IMR-90 (cell line): ENCODE measurements around the gene AHDC1. TPM values are rescaled to one million over a fixed set of nuclear protein-coding genes. Genes with fewer than 3 reads are reported as not detected.

ENCODE experiments used
- ATAC-seq: fragments of 200-7000 bp; cut with Tn5 transposase; 2 replicates; pipeline ENCODE4 v1.9.1; 2020; ENCODE audit warnings: low read depth, mild to moderate bottlenecking, moderate library complexity
- BruUV-seq: library from RNA; stranded (reverse); fragments of 400-500 nt; replicated peaks from 2 replicates; lab custom pipeline; 2021; lab: Mats Ljungman, UMichigan
- CTCF ChIA-PET: fragments of 300-600 bp; formaldehyde crosslinking; extraction: SDS; loops from one replicate; lab custom pipeline; 2021; ENCODE audit warnings: antibody characterized with exemption; lab: Yijun Ruan, JAX
- POLR2A ChIA-PET: fragments of 300-600 bp; sonication (Branson Sonifier 250); formaldehyde crosslinking; loops from one replicate; lab custom pipeline; 2022; ENCODE audit warnings: antibody characterized with exemption; ENCODE audit not compliant: unreplicated experiment; lab: Charles Lee
- DNase-seq: peaks from one replicate; pipeline ENCODE4 v3.0.0; 2013
- H2AFZ ChIP-seq: replicated peaks from 2 replicates; pipeline ENCODE3; 2013; ENCODE audit warnings: low read length, mild to moderate bottlenecking; ENCODE audit not compliant: poor library complexity
- H2AK5ac ChIP-seq: 2 replicates; pipeline ENCODE4 v1.6.1; 2013; ENCODE audit warnings: low read depth, low read length, inconsistent platforms
- H2AK9ac ChIP-seq: replicated peaks from 2 replicates; pipeline ENCODE3; 2013; ENCODE audit warnings: mild to moderate bottlenecking, low read depth, low read length, moderate library complexity; ENCODE audit not compliant: poor library complexity
- H2BK120ac ChIP-seq: 2 replicates; pipeline ENCODE4 v1.6.1; 2013; ENCODE audit warnings: low read depth, low read length, inconsistent platforms
- H2BK15ac ChIP-seq: 3 replicates; pipeline ENCODE4 v1.6.1; 2013; ENCODE audit warnings: low read depth, low read length, inconsistent platforms
- H2BK20ac ChIP-seq: 2 replicates; pipeline ENCODE4 v1.6.1; 2013; ENCODE audit warnings: low read depth, mild to moderate bottlenecking, inconsistent platforms, low read length, moderate library complexity
- H2BK5ac ChIP-seq: 2 replicates; pipeline ENCODE4 v1.6.1; 2013; ENCODE audit warnings: mild to moderate bottlenecking, low read depth, low read length, inconsistent platforms; ENCODE audit not compliant: poor library complexity, severe bottlenecking
- H3K14ac ChIP-seq: replicated peaks from 2 replicates; pipeline ENCODE4 v1.6.1; 2013; ENCODE audit warnings: low read depth, low read length, inconsistent platforms
- H3K18ac ChIP-seq: 2 replicates; pipeline ENCODE4 v1.6.1; 2013; ENCODE audit warnings: low read depth, low read length, control low read depth
- H3K23ac ChIP-seq: 2 replicates; pipeline ENCODE4 v1.6.1; 2013; ENCODE audit warnings: low read depth, low read length, inconsistent platforms
- H3K27ac ChIP-seq: 2 replicates; pipeline ENCODE4 v1.5.1; 2013; ENCODE audit warnings: mild to moderate bottlenecking, control low read depth, low read length; ENCODE audit not compliant: insufficient read depth
- H3K27me3 ChIP-seq: 2 replicates; pipeline ENCODE4 v1.6.1; 2013; ENCODE audit warnings: low read length; ENCODE audit not compliant: control insufficient read depth, insufficient read depth
- H3K36me3 ChIP-seq: 2 replicates; pipeline ENCODE4 v1.6.1; 2013; ENCODE audit warnings: low read length, mixed read lengths; ENCODE audit not compliant: control insufficient read depth, insufficient read depth
- H3K4ac ChIP-seq: 2 replicates; pipeline ENCODE4 v1.6.1; 2013; ENCODE audit warnings: low read depth, low read length, inconsistent platforms
- H3K4me1 ChIP-seq: 2 replicates; pipeline ENCODE4 v1.6.1; 2013; ENCODE audit warnings: low read length, mixed read lengths; ENCODE audit not compliant: control insufficient read depth, insufficient read depth
- H3K4me2 ChIP-seq: 2 replicates; pipeline ENCODE4 v1.6.1; 2013; ENCODE audit warnings: low read depth, mild to moderate bottlenecking, control low read depth, low read length, moderate library complexity
- H3K4me3 ChIP-seq: 2 replicates; pipeline ENCODE4 v1.5.1; 2013; ENCODE audit warnings: low read depth, mild to moderate bottlenecking, control low read depth, low read length, moderate library complexity; ENCODE audit not compliant: insufficient read depth
- H3K56ac ChIP-seq: 2 replicates; pipeline ENCODE4 v1.6.1; 2013; ENCODE audit warnings: low read length, inconsistent platforms; ENCODE audit not compliant: insufficient read depth; ENCODE audit errors: extremely low read depth
- H3K79me1 ChIP-seq, 2 experiments: 2 replicates each; pipeline ENCODE4 v1.6.1; 2013; ENCODE audit warnings: low read length in 2 of 2, inconsistent platforms in 1 of 2, low read depth in 1 of 2
- H3K9ac ChIP-seq: 2 replicates; pipeline ENCODE4 v1.6.1; 2013; ENCODE audit warnings: low read depth, low read length, control low read depth
- H3K9me1 ChIP-seq: 2 replicates; pipeline ENCODE4 v1.6.1; 2013; ENCODE audit warnings: low read length, inconsistent platforms; ENCODE audit not compliant: insufficient read depth
- H3K9me3 ChIP-seq: 2 replicates; pipeline ENCODE4 v1.6.1; 2013; ENCODE audit warnings: low read length; ENCODE audit not compliant: control insufficient read depth, insufficient read depth
- H4K20me1 ChIP-seq: 2 replicates; pipeline ENCODE4 v1.6.1; 2013; ENCODE audit warnings: low read length, inconsistent platforms; ENCODE audit not compliant: insufficient read depth
- H4K5ac ChIP-seq: 2 replicates; pipeline ENCODE4 v1.6.1; 2013; ENCODE audit warnings: mild to moderate bottlenecking, low read depth, low read length, control low read depth
- H4K8ac ChIP-seq, 2 experiments: 2 replicates each; pipeline ENCODE4 v1.6.1; 2013; ENCODE audit warnings: low read depth in 2 of 2, low read length in 2 of 2, control low read depth in 1 of 2, inconsistent platforms in 1 of 2
- H4K91ac ChIP-seq: 2 replicates; pipeline ENCODE4 v1.6.1; 2013; ENCODE audit warnings: low read depth, low read length, inconsistent platforms; ENCODE audit not compliant: insufficient read depth
- BHLHE40 ChIP-seq: fragments of 150-350 bp; IDR thresholded peaks from 2 replicates; pipeline ENCODE4 v1.6.1; 2016; ENCODE audit warnings: mild to moderate bottlenecking, low read depth, low read length
- CEBPB ChIP-seq: IDR thresholded peaks from 2 replicates; pipeline ENCODE4 v1.6.1; 2012; ENCODE audit warnings: low read depth, low read length, improper control_type of control experiment
- CHD1 ChIP-seq: IDR thresholded peaks from 2 replicates; pipeline ENCODE4 v1.6.1; 2012; ENCODE audit warnings: low read depth, low read length, improper control_type of control experiment
- CTCF ChIP-seq: conservative IDR thresholded peaks from 2 replicates; pipeline ENCODE4 v1.5.1; 2012; ENCODE audit warnings: mild to moderate bottlenecking, low read depth, low read length, improper control_type of control experiment
- ELK1 ChIP-seq: fragments of 150-350 bp; IDR thresholded peaks from 2 replicates; pipeline ENCODE4 v1.6.1; 2016; ENCODE audit warnings: low read depth, mild to moderate bottlenecking, low read length, moderate library complexity, borderline replicate concordance
- FOS ChIP-seq: fragments of 150-350 bp; IDR thresholded peaks from 2 replicates; pipeline ENCODE4 v1.6.1; 2016; ENCODE audit warnings: low read depth, low read length
- MAFK ChIP-seq: IDR thresholded peaks from 2 replicates; pipeline ENCODE4 v1.6.1; 2012; ENCODE audit warnings: low read depth, low read length, improper control_type of control experiment
- MAZ ChIP-seq: IDR thresholded peaks from 2 replicates; pipeline ENCODE4 v1.6.1; 2012; ENCODE audit warnings: low read depth, mild to moderate bottlenecking, low read length, improper control_type of control experiment, moderate library complexity, borderline replicate concordance
- MXI1 ChIP-seq: IDR thresholded peaks from 2 replicates; pipeline ENCODE4 v1.6.1; 2012; ENCODE audit warnings: low read depth, mild to moderate bottlenecking, low read length, moderate library complexity, borderline replicate concordance
- NFE2L2 ChIP-seq: fragments of 150-350 bp; IDR thresholded peaks from 2 replicates; pipeline ENCODE4 v1.6.1; 2016; ENCODE audit warnings: low read depth, mild to moderate bottlenecking, low read length
- POLR2A ChIP-seq: IDR thresholded peaks from 2 replicates; pipeline ENCODE4 v1.6.1; 2012; ENCODE audit warnings: mild to moderate bottlenecking, low read depth, low read length
- RAD21 ChIP-seq: IDR thresholded peaks from 2 replicates; pipeline ENCODE4 v1.6.1; 2012; ENCODE audit warnings: low read length, improper control_type of control experiment
- RCOR1 ChIP-seq: IDR thresholded peaks from 2 replicates; pipeline ENCODE4 v1.6.1; 2012; ENCODE audit warnings: mild to moderate bottlenecking, low read length, improper control_type of control experiment; ENCODE audit not compliant: insufficient replicate concordance
- RFX5 ChIP-seq: IDR thresholded peaks from 2 replicates; pipeline ENCODE4 v1.8.0; 2012; ENCODE audit warnings: low read depth, mild to moderate bottlenecking, low read length, moderate library complexity
- USF2 ChIP-seq: fragments of 150-350 bp; IDR thresholded peaks from 2 replicates; pipeline ENCODE4 v1.6.1; 2017; ENCODE audit warnings: mild to moderate bottlenecking, antibody characterized with exemption, low read length, low read depth
- whole genome bisulfite sequencing, 2 experiments: methylation state at CpG; one replicate each; pipeline versions ENCODE4 v1.1.5 to v1.1.7; 2013; ENCODE audit warnings: missing lambda C conversion rate in 2 of 2; ENCODE audit not compliant: insufficient read length in 1 of 2; ENCODE audit errors: extremely low coverage in 2 of 2; 5-methylcytosine and 5-hydroxymethylcytosine counted together
- dilution Hi-C: fragments of 300-500 bp; cut with HindIII; formaldehyde crosslinking; loops from one replicate; pipeline ENCODE4 v1.14.3; 2018; ENCODE audit warnings: low sequenced_read_pairs; ENCODE audit not compliant: unreplicated experiment
- in situ Hi-C: fragments of 300-500 bp; cut with MboI; formaldehyde crosslinking; loops from 3 replicates; pipeline ENCODE4 v1.14.3; 2019; ENCODE audit warnings: low sequenced_read_pairs, inconsistent platforms, mixed read lengths
- intact Hi-C: fragments of 100-400 bp; cut with micrococcal nuclease; formaldehyde crosslinking; loops from 2 replicates; pipeline ENCODE4 v1.10.0; 2022
- polyA plus RNA-seq, 3 experiments: library from polyadenylated mRNA; depleted of rRNA; stranded (reverse); fragments of >200 nt; gene quantifications; 2 replicates each; pipeline ENCODE4 v1.2.3, GENCODE V29; 2012; ENCODE audit warnings: low replicate concordance in 1 of 3
- total RNA-seq: library from RNA; depleted of rRNA; stranded (reverse); fragments of >200 nt; gene quantifications from 2 replicates; pipeline ENCODE4 v1.2.3, GENCODE V29; 2012

Gene AHDC1
- total and polyA plus RNA-seq, 2 of the 4 experiments (the other 2 are of a cell fraction), result 2.0 to 11.6 TPM

- H2BK5ac ChIP-seq, result no peak overlapping the region
- peaks cover 9% of the 10 kb centered on the region for H3K4me1 ChIP-seq
- no TSS peak for BruUV-seq
- H2AK9ac ChIP-seq, result peak overlapping the region; percentile 82
- H4K91ac ChIP-seq, result no peak overlapping the region
- H3K14ac ChIP-seq, result no peak overlapping the region
- no peak overlapping the region for H3K23ac ChIP-seq
- intact Hi-C loops (no loop called here), dilution Hi-C loops (no loop called here), in situ Hi-C loops (no loop called here)
- no peak overlapping the region for H3K4me2 ChIP-seq
- H2BK20ac ChIP-seq, result no peak overlapping the region
- ChIA-PET POLR2A (no interaction called here), CTCF (interaction anchor here (0.9 kb wide), 1 partner anchor 125 kb away, joined by 3 read pairs; no protein-coding TSS in a partner anchor)
- H2BK120ac ChIP-seq, result no peak overlapping the region
- H2BK15ac ChIP-seq, result no peak overlapping the region
- no peaks in the 10 kb centered on the region for H3K9me3 ChIP-seq
- no peak overlapping the region for H3K4me3 ChIP-seq
- H3K56ac ChIP-seq, result no peak overlapping the region
- H3K27ac ChIP-seq, result no peak overlapping the region
- H2AFZ ChIP-seq, result no peak overlapping the region
- H3K27me3 ChIP-seq, result no peaks in the 10 kb centered on the region
- no peak overlapping the region for H2AK5ac ChIP-seq
- no peak overlapping the region for H3K9ac ChIP-seq
- H3K79me1 ChIP-seq, result no peaks in the 10 kb centered on the region
- no peak for DNase-seq
- H4K20me1 ChIP-seq, result no peaks in the 10 kb centered on the region
- no peak for ATAC-seq
- no peak overlapping the region for H3K18ac ChIP-seq
- WGBS, 2 experiments, result no CpG with 5 or more reads among the region's 9 CpGs
- H3K4ac ChIP-seq, result no peak overlapping the region
- H3K36me3 ChIP-seq, result no peaks in the 10 kb centered on the region
- no peak overlapping the region for H4K8ac ChIP-seq
- H3K9me1 ChIP-seq, result no peaks in the 10 kb centered on the region
- H4K5ac ChIP-seq, result no peak overlapping the region
- no peak for TF ChIP-seq NFE2L2
- no peak for TF ChIP-seq CEBPB
- TF ChIP-seq RFX5, result no peak
- no peak for TF ChIP-seq BHLHE40
- no peak for TF ChIP-seq MXI1
- no peak for TF ChIP-seq ELK1
- no peak for TF ChIP-seq RCOR1
- no peak for TF ChIP-seq USF2
- no peak for TF ChIP-seq MAZ
- no peak for TF ChIP-seq FOS
- TF ChIP-seq CTCF, result no peak
- TF ChIP-seq CHD1, result no peak
- TF ChIP-seq MAFK, result no peak
- TF ChIP-seq POLR2A, result no peak
- TF ChIP-seq RAD21, result no peak
Observed at GRCh38 chr1:27509127-27510080, 94.5 kb downstream of the AHDC1 start.
